NB4 (cell line): Measurements from ENCODE around the gene PIK3CA.

Source experiments
- POLR2A ChIP-seq: IDR thresholded peaks from 2 replicates; pipeline ENCODE4 v1.6.1; 2011; ENCODE audit warnings: mild to moderate bottlenecking; ENCODE audit not compliant: insufficient read length; ENCODE audit errors: extremely low read depth
- TF ChIP-seq, protein P1 (sequence below): IDR thresholded peaks from one replicate; pipeline ENCODE4 v1.5.1; 2012; ENCODE audit warnings: low read depth, low read length
- TF ChIP-seq, protein P2 (sequence below): IDR thresholded peaks from 2 replicates; pipeline ENCODE4 v1.6.1; 2011; ENCODE audit warnings: low read depth, low read length

DNA sequence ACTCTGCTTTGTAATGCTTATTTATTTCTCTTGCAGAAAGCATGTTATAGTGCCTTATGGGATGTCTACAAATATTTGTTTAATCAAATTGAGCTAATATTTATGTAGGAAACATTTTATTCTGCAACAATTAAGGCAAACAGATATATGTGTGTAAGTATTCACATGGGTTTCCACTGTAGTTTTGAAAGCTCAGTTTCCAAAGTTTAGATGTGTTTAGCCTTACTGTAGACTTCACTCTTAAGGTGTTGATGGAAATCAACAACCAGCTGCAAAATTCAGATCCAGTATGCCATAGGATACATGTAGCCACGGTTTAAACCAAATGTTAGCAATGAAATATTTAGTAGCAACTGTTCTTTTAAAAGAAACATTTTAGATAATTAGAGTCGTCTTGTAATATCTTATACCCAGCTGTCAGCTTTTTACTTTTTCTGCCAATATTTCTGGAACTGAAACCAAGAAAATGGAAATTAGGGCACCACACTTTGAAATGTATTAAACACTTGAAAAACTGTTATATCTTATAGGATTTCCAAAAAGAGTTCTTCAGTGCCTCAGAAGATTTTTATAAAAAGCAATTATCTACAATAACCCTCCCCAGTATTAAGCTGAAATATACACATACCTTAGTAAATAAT, 18.5 kb downstream of the PIK3CA start:
- TF ChIP-seq, protein P1, sequence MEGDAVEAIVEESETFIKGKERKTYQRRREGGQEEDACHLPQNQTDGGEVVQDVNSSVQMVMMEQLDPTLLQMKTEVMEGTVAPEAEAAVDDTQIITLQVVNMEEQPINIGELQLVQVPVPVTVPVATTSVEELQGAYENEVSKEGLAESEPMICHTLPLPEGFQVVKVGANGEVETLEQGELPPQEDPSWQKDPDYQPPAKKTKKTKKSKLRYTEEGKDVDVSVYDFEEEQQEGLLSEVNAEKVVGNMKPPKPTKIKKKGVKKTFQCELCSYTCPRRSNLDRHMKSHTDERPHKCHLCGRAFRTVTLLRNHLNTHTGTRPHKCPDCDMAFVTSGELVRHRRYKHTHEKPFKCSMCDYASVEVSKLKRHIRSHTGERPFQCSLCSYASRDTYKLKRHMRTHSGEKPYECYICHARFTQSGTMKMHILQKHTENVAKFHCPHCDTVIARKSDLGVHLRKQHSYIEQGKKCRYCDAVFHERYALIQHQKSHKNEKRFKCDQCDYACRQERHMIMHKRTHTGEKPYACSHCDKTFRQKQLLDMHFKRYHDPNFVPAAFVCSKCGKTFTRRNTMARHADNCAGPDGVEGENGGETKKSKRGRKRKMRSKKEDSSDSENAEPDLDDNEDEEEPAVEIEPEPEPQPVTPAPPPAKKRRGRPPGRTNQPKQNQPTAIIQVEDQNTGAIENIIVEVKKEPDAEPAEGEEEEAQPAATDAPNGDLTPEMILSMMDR: no peak
- TF ChIP-seq, protein P2, sequence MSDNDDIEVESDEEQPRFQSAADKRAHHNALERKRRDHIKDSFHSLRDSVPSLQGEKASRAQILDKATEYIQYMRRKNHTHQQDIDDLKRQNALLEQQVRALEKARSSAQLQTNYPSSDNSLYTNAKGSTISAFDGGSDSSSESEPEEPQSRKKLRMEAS: no peak
- TF ChIP-seq POLR2A: no peak
